SK-N-SH (cell line): ENCODE measurements around the gene NPEPL1. TPM values are rescaled to one million over a fixed set of nuclear protein-coding genes. Genes with fewer than 3 reads are reported as not detected.

ENCODE experiments used
- CTCF ChIA-PET: fragments of 300-600, 350-600 bp; formaldehyde crosslinking; extraction: SDS; loops from one replicate; lab custom pipeline; 2021; lab: Yijun Ruan, JAX
- POLR2A ChIA-PET: fragments of 350-600 bp; sonication (Branson Sonifier 250); formaldehyde crosslinking; extraction: SDS; loops from one replicate; lab custom pipeline; 2020; ENCODE audit warnings: antibody characterized with exemption, inconsistent platforms; lab: Yijun Ruan, JAX
- DNase-seq: peaks from one replicate; pipeline ENCODE4 v3.0.0; 2012
- H2AFZ ChIP-seq: fragments of 200-600 bp; sonication (generic); 2 replicates; pipeline ENCODE4 v1.8.1; 2016; ENCODE audit warnings: antibody characterized with exemption, mild to moderate bottlenecking, low read depth
- H3F3A ChIP-seq: fragments of 200-600 bp; sonication (generic); replicated peaks from 2 replicates; pipeline ENCODE3; 2016; ENCODE audit warnings: antibody characterized with exemption, mild to moderate bottlenecking; ENCODE audit not compliant: insufficient read depth
- H3K27ac ChIP-seq, 2 experiments: fragments of 200-500 bp in 1 of 2; fragments of 200-600 bp in 1 of 2; sonication (Bioruptor generic) in 1 of 2; sonication (generic), shearing (Covaris generic) in 1 of 2; 2 replicates each; pipeline versions ENCODE4 v1.5.1 to v1.6.1; 2014 to 2016; ENCODE audit warnings: low read depth in 2 of 2, inconsistent platforms in 1 of 2, low read length in 1 of 2, mild to moderate bottlenecking in 1 of 2, mixed read lengths in 1 of 2
- H3K27me3 ChIP-seq: fragments of 200-600 bp; sonication (generic), shearing (Covaris generic); 2 replicates; pipeline ENCODE4 v1.6.1; 2016; ENCODE audit warnings: mixed run types; ENCODE audit not compliant: insufficient read depth
- H3K36me3 ChIP-seq, 2 experiments: fragments of 200-500 bp in 1 of 2; fragments of 200-600 bp in 1 of 2; sonication (Bioruptor generic) in 1 of 2; sonication (generic) in 1 of 2; replicated peaks in 1 of 2; 2 replicates each; pipeline versions ENCODE3 to v1.5.1; 2014 to 2016; ENCODE audit warnings: low read length in 1 of 2, mild to moderate bottlenecking in 1 of 2; ENCODE audit not compliant: insufficient read depth in 2 of 2, control insufficient read depth in 1 of 2
- H3K4me1 ChIP-seq, 2 experiments: fragments of 200-500 bp in 1 of 2; fragments of 200-600 bp in 1 of 2; sonication (Bioruptor generic) in 1 of 2; sonication (generic), shearing (Covaris generic) in 1 of 2; 2 replicates each; pipeline versions ENCODE4 v1.5.1 to v1.6.1; 2014 to 2016; ENCODE audit warnings: low read depth in 1 of 2, low read length in 1 of 2, mixed run types in 1 of 2; ENCODE audit not compliant: insufficient read depth in 2 of 2, control insufficient read depth in 1 of 2
- H3K4me2 ChIP-seq: fragments of 200-600 bp; sonication (generic), shearing (Covaris generic); 2 replicates; pipeline ENCODE4 v1.6.1; 2017; ENCODE audit warnings: mixed run types
- H3K4me3 ChIP-seq, 2 experiments: fragments of 200-500 bp in 1 of 2; fragments of 200-600 bp in 1 of 2; sonication (Bioruptor generic) in 1 of 2; sonication (generic), shearing (Covaris generic) in 1 of 2; 2 replicates each; pipeline versions ENCODE4 v1.5.1 to v1.8.1; 2014 to 2016; ENCODE audit warnings: low read depth in 2 of 2, inconsistent platforms in 1 of 2, low read length in 1 of 2, mild to moderate bottlenecking in 1 of 2, mixed read lengths in 1 of 2, moderate library complexity in 1 of 2
- H3K79me2 ChIP-seq: fragments of 200-600 bp; sonication (generic); 2 replicates; pipeline ENCODE4 v1.8.1; 2017; ENCODE audit warnings: mild to moderate bottlenecking; ENCODE audit not compliant: insufficient read depth
- H3K9ac ChIP-seq: fragments of 200-600 bp; sonication (generic); 2 replicates; pipeline ENCODE4 v1.6.1; 2017; ENCODE audit warnings: mixed run types
- H3K9me2 ChIP-seq: fragments of 200-600 bp; sonication (generic); 2 replicates; pipeline ENCODE4 v1.6.1; 2017; ENCODE audit warnings: mixed run types
- H3K9me3 ChIP-seq: fragments of 200-600 bp; sonication (generic); 2 replicates; pipeline ENCODE4 v1.6.1; 2017; ENCODE audit warnings: mixed run types, mild to moderate bottlenecking, moderate library complexity
- H4K20me1 ChIP-seq: fragments of 200-600 bp; sonication (generic); 2 replicates; pipeline ENCODE4 v1.6.1; 2017; ENCODE audit warnings: mild to moderate bottlenecking, mixed run types; ENCODE audit not compliant: insufficient read depth
- CHD2 ChIP-seq: fragments of 150-350 bp; IDR thresholded peaks from 2 replicates; pipeline ENCODE4 v1.6.1; 2018; ENCODE audit warnings: low read length; ENCODE audit not compliant: partially characterized antibody
- GABPA ChIP-seq: IDR thresholded peaks from 2 replicates; pipeline ENCODE4 v1.4.0; 2012; ENCODE audit warnings: low read depth, mild to moderate bottlenecking
- MEF2A ChIP-seq: IDR thresholded peaks from 2 replicates; pipeline ENCODE4 v1.4.0; 2012; ENCODE audit warnings: low read depth, borderline replicate concordance
- PBX3 ChIP-seq: IDR thresholded peaks from 2 replicates; pipeline ENCODE4; 2012
- SIN3A ChIP-seq: IDR thresholded peaks from 2 replicates; pipeline ENCODE4 v1.6.1; 2012; ENCODE audit warnings: low read depth, mild to moderate bottlenecking, low read length, moderate library complexity, borderline replicate concordance
- SMC3 ChIP-seq: IDR thresholded peaks from 2 replicates; pipeline ENCODE4 v1.6.1; 2012; ENCODE audit warnings: low read depth, low read length, improper control_type of control experiment
- YY1 ChIP-seq: IDR thresholded peaks from 2 replicates; pipeline ENCODE4 v1.4.0; 2012; ENCODE audit warnings: low read depth, mild to moderate bottlenecking
- ZBTB33 ChIP-seq: IDR thresholded peaks from 2 replicates; pipeline ENCODE4 v1.4.0; 2012; ENCODE audit warnings: low read depth, borderline replicate concordance
- WGBS: methylation state at CpG from one replicate; pipeline ENCODE4 v1.1.6; 2017; ENCODE audit warnings: low lambda C conversion rate; 5-methylcytosine and 5-hydroxymethylcytosine counted together
- polyA plus RNA-seq, 3 experiments: library from polyadenylated mRNA; depleted of rRNA; stranded (reverse); fragments of >200 nt; gene quantifications; 2 replicates each; pipeline ENCODE4 v1.2.3, GENCODE V29; 2012

NPEPL1 gene
- polyA plus RNA-seq, 1 of the 3 experiments (the other 2 are of a cell fraction): 2.8 TPM

GRCh38 chr20:58677079-58677604 is 15.5 kb upstream of the NPEPL1 start (continued):
- TF ChIP-seq PBX3 (no peak), SMC3 (no peak)

- Histone ChIP-seq H3K27me3 (no peaks in the 10 kb centered on the region), H3K9me3 (no peaks in the 10 kb centered on the region), H3F3A (no peaks in the 10 kb centered on the region), H2AFZ (no peak overlapping the region), H3K4me1 (peaks cover 0 to under 1% of the 10 kb centered on the region in 2 experiments; a peak in 1 of 4 replicates), H3K4me3 (no peak overlapping the region), H3K27ac (no peak overlapping the region), H3K4me2 (no peak overlapping the region), H4K20me1 (no peaks in the 10 kb centered on the region), H3K79me2 (peaks cover 5% of the 10 kb centered on the region; the same call in 1 of the 2 replicates), H3K9me2 (no peaks in the 10 kb centered on the region), H3K36me3 (peaks cover 52 to 71% of the 10 kb centered on the region in 2 experiments), H3K9ac (no peak overlapping the region)
- TF ChIP-seq MEF2A (no peak), SMC3 (no peak)
- ChIA-PET POLR2A (no interaction called here), CTCF (interaction anchor here (0.6 to 1.2 kb wide), 3 partner anchors 21 to 441 kb away, joined by 3 read pairs; no protein-coding TSS in a partner anchor)
- WGBS: 93% methylated on average over 4 of the region's 5 CpGs
- no peak for DNase-seq
Measured at GRCh38 chr20:58677808-58678207, 14.8 kb upstream of the NPEPL1 start.

- CTCF ChIA-PET: interaction anchor here (1.0 to 1.4 kb wide), 2 partner anchors 160 to 442 kb away, joined by 3 read pairs; no protein-coding TSS in a partner anchor
- POLR2A ChIA-PET: no interaction called here
- no peak for TF ChIP-seq ZBTB33
- no peak for TF ChIP-seq CHD2
- TF ChIP-seq YY1: no peak
- no peak for TF ChIP-seq SIN3A
- no peak for TF ChIP-seq GABPA
Measured at GRCh38 chr20:58678806-58679205, 13.8 kb upstream of the NPEPL1 start.

More at GRCh38 chr20:58678806-58679205, 13.8 kb upstream of the NPEPL1 start:
- Histone ChIP-seq H3K27me3 (no peaks in the 10 kb centered on the region), H4K20me1 (no peaks in the 10 kb centered on the region), H3F3A (no peaks in the 10 kb centered on the region), H3K4me2 (no peak overlapping the region), H3K9me2 (no peaks in the 10 kb centered on the region), H3K9me3 (no peaks in the 10 kb centered on the region), H3K4me1 (no peaks in the 10 kb centered on the region; a peak in 1 of 4 replicates), H3K36me3 (peaks cover 45 to 61% of the 10 kb centered on the region in 2 experiments), H3K79me2 (peaks cover 4% of the 10 kb centered on the region; the same call in 1 of the 2 replicates), H2AFZ (no peak overlapping the region), H3K4me3 (no peak overlapping the region), H3K9ac (no peak overlapping the region), H3K27ac (no peak overlapping the region)
- no peak for DNase-seq
- WGBS: 81% methylated on average over 8 of the region's 8 CpGs
